CD4-positive, alpha-beta T cell (primary cell): Measurements from ENCODE around the gene KRTAP12-2. TPM values are rescaled to one million over a fixed set of nuclear protein-coding genes. Genes with fewer than 3 reads are reported as not detected.

Source experiments
- ATAC-seq: fragments of 200-7000 bp; cut with Tn5 transposase; one replicate; pipeline ENCODE4 v1.10.0; 2022; ENCODE audit warnings: mild to moderate bottlenecking; ENCODE audit not compliant: poor library complexity
- CTCF ChIA-PET: fragments of 350-600 bp; sonication (Branson Sonifier 250); formaldehyde crosslinking; loops from one replicate; lab custom pipeline; 2021; ENCODE audit warnings: antibody characterized with exemption, inconsistent platforms; lab: Charles Lee
- POLR2A ChIA-PET: fragments of 350-600 bp; sonication (Branson Sonifier 250); formaldehyde crosslinking; loops from one replicate; lab custom pipeline; 2021; ENCODE audit warnings: antibody characterized with exemption, inconsistent platforms; lab: Charles Lee
- DNase-seq, 14 experiments: peaks; one replicate each; pipeline ENCODE4 v3.0.0-alpha.2; 2013 to 2020; ENCODE audit warnings: mixed read lengths in 2 of 14
- H3K27ac ChIP-seq, 2 donors: one replicate each; pipeline versions ENCODE4 v1.5.1 to v1.7.0; 2013; ENCODE audit warnings: low read length in 2 of 2, low read depth in 1 of 2, mild to moderate bottlenecking in 1 of 2
- H3K27me3 ChIP-seq, 2 experiments: 1 replicate in 1 of 2; 2 replicates in 1 of 2; pipeline versions ENCODE4 v1.6.1 to v1.7.0; 2013; ENCODE audit warnings: low read length in 2 of 2, control low read depth in 1 of 2, mild to moderate bottlenecking in 1 of 2, moderate library complexity in 1 of 2; ENCODE audit not compliant: insufficient read depth in 2 of 2, control insufficient read depth in 1 of 2
- H3K36me3 ChIP-seq: one replicate; pipeline ENCODE4 v1.6.1; 2013; ENCODE audit warnings: low read length, control low read depth; ENCODE audit not compliant: insufficient read depth
- H3K4me1 ChIP-seq: one replicate; pipeline ENCODE4 v1.6.1; 2013; ENCODE audit warnings: low read length, control low read depth; ENCODE audit not compliant: insufficient read depth
- H3K4me3 ChIP-seq: one replicate; pipeline ENCODE4 v1.5.1; 2013; ENCODE audit warnings: mild to moderate bottlenecking, low read length, moderate library complexity
- H3K9me3 ChIP-seq, 2 experiments: 1 replicate in 1 of 2; 2 replicates in 1 of 2; pipeline versions ENCODE4 v1.6.1 to v1.7.0; 2013; ENCODE audit warnings: low read length in 2 of 2, mild to moderate bottlenecking in 2 of 2, control low read depth in 1 of 2, moderate library complexity in 1 of 2; ENCODE audit not compliant: control insufficient read depth in 1 of 2, insufficient read depth in 1 of 2
- H3K27ac Mint-ChIP-seq: one replicate; pipeline ENCODE4 v1.8.0; 2020; ENCODE audit warnings: mixed read lengths
- H3K27me3 Mint-ChIP-seq: one replicate; pipeline ENCODE4 v1.8.0; 2021; ENCODE audit warnings: mixed read lengths
- H3K36me3 Mint-ChIP-seq: one replicate; pipeline ENCODE4 v1.8.0; 2021; ENCODE audit warnings: low read depth, mixed read lengths
- H3K4me1 Mint-ChIP-seq: one replicate; pipeline ENCODE4 v1.8.0; 2021; ENCODE audit warnings: low read depth, mixed read lengths
- H3K4me3 Mint-ChIP-seq: one replicate; pipeline ENCODE4 v1.8.0; 2020; ENCODE audit warnings: mild to moderate bottlenecking, mixed read lengths
- H3K9me3 Mint-ChIP-seq: one replicate; pipeline ENCODE4 v1.8.0; 2020; ENCODE audit warnings: mixed read lengths
- intact Hi-C, 2 experiments: fragments of 100-400 bp; cut with DNase I in 1 of 2; cut with micrococcal nuclease in 1 of 2; formaldehyde crosslinking; loops; one replicate each; pipeline versions ENCODE4 v1.15.1 to v1.9.0; 2023 to 2025; cut with DNase I, micrococcal nuclease
- total RNA-seq, 174 experiments: library from RNA in 2 of 174; stranded (reverse) in 2 of 174; gene quantifications; one replicate each; pipeline ENCODE4 v1.2.3 and lab custom pipeline; 2021 to 2026
- TF ChIP-seq, protein P1 (sequence below): fragments of 200-600 bp; IDR thresholded peaks from one replicate; pipeline ENCODE4 v1.8.0; 2022; ENCODE audit warnings: antibody characterized with exemption, mild to moderate bottlenecking

KRTAP12-2 gene
- total RNA-seq, 2 experiments from 2014 or later = not detected

DNA sequence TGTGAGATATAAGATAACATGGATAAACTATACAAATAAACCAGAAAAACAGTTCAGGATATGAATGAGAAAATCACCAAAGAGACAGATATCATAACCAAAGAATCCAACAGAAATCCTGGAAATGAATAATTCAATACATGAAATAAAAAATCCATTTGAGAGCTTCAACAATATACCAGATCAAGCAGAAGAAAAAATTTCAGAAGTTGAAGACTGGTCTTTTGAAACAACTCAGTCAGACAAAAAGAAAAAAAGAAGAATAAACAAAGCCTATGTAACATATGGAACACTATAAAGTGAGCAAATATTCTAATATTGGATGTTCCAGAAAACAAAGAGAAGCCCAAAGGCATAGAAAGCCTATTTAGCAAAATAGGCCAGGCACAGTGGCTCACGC is 5.2 kb upstream of the KRTAP12-2 start:
- H3K9me3 Mint-ChIP-seq = peaks cover 8% of the 10 kb centered on the region
- peaks cover 26 to 28% of the 10 kb centered on the region in 2 experiments for H3K9me3 ChIP-seq
- peaks cover 0 to 2% of the 10 kb centered on the region in 2 experiments for H3K27me3 ChIP-seq
- H3K4me1 ChIP-seq = no peaks in the 10 kb centered on the region
- CTCF ChIA-PET = no interaction called here
- H3K4me1 Mint-ChIP-seq = no peaks in the 10 kb centered on the region
- H3K27ac ChIP-seq = no peak overlapping the region
- H3K27me3 Mint-ChIP-seq = peaks cover 5% of the 10 kb centered on the region
- H3K27ac Mint-ChIP-seq = no peak overlapping the region
- peaks cover 9% of the 10 kb centered on the region for H3K36me3 Mint-ChIP-seq
- no peaks in the 10 kb centered on the region for H3K36me3 ChIP-seq
- ATAC-seq = no peak
- DNase-seq = no peak
- POLR2A ChIA-PET = interaction anchor here (0.7 kb wide), 1 partner anchor 205 kb away, joined by 3 read pairs; no protein-coding TSS in a partner anchor
- intact Hi-C loops = no loop called here
- H3K4me3 ChIP-seq = no peak overlapping the region
- no peak overlapping the region for H3K4me3 Mint-ChIP-seq
- TF ChIP-seq, protein P1, sequence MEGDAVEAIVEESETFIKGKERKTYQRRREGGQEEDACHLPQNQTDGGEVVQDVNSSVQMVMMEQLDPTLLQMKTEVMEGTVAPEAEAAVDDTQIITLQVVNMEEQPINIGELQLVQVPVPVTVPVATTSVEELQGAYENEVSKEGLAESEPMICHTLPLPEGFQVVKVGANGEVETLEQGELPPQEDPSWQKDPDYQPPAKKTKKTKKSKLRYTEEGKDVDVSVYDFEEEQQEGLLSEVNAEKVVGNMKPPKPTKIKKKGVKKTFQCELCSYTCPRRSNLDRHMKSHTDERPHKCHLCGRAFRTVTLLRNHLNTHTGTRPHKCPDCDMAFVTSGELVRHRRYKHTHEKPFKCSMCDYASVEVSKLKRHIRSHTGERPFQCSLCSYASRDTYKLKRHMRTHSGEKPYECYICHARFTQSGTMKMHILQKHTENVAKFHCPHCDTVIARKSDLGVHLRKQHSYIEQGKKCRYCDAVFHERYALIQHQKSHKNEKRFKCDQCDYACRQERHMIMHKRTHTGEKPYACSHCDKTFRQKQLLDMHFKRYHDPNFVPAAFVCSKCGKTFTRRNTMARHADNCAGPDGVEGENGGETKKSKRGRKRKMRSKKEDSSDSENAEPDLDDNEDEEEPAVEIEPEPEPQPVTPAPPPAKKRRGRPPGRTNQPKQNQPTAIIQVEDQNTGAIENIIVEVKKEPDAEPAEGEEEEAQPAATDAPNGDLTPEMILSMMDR = no peak

DNA sequence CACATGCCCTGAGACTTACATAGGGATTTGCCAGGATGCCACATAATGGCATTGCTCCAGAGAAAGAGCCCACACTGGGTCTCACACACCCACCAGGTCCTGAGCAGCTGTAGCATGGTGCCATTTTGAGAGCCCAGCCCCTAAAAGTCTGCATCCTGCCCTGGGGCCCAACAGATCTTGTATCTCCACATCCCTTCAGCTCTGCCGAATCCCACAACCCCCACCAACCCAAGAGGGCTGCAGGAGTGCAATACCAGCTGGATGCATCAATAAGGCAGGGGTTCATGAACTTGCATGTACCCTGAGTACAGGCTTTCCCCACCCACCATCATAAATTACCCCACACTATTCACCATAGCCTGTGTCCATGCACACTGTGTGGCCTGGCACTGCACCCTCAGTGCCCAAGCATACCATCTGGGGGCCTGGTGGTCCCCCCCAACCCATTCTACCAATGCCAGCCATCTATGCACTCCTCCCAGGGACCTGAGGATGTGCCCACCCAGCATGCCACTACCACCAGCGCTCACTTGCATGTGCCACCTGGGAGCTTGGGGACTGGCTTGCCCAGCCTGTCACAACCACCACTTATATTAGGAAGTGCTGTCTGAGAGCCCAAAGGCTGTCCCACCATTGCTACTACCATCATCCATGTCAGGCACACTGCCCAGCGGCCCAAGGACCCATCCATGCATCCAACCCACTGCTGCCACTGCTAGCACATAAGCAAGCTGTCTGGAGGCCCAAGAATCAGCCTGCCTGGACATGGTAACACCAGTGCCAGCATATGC is 4.1 kb upstream of the KRTAP12-2 start:
- no peak overlapping the region for H3K27ac ChIP-seq
- Mint-ChIP-seq H3K4me1 (no peaks in the 10 kb centered on the region), H3K4me3 (no peak overlapping the region), H3K36me3 (peaks cover 9% of the 10 kb centered on the region), H3K27me3 (peaks cover 5% of the 10 kb centered on the region), H3K9me3 (peaks cover 8% of the 10 kb centered on the region), H3K27ac (no peak overlapping the region)
- H3K27me3 ChIP-seq = peaks cover 0 to 2% of the 10 kb centered on the region in 2 experiments
- intact Hi-C loops = no loop called here
- H3K9me3 ChIP-seq = peaks cover 26 to 32% of the 10 kb centered on the region in 2 experiments
- CTCF ChIA-PET = no interaction called here
- ATAC-seq = no peak
- no peaks in the 10 kb centered on the region for H3K4me1 ChIP-seq
- DNase-seq = no peak
- H3K4me3 ChIP-seq = no peak overlapping the region
- TF ChIP-seq, protein P1 = no peak
- no peaks in the 10 kb centered on the region for H3K36me3 ChIP-seq
- POLR2A ChIA-PET = no interaction called here

DNA sequence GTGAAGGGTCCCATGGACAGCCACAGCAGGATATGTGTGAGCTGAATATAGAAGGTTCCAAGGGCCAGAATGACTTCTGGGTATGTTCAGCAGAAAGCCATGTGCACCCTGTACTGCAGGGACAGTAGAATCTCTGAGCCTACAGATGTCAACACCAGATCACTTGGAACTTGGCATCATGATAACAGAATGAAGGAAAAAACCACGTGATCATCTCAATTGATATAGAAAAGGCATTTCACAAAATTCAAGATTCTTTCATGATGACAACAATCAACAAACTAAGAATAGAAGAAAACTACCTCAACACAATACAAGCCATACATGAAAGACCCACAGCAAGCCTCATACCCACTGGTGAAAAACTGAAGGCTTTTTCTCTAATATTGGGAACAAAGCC is 885 bp upstream of the KRTAP12-2 start:
- no peak overlapping the region for H3K27ac Mint-ChIP-seq
- DNase-seq (no peak), ATAC-seq (no peak)
- peaks cover 0 to 2% of the 10 kb centered on the region in 2 experiments for H3K27me3 ChIP-seq
- CTCF ChIA-PET = interaction anchor here (1.1 kb wide), 1 partner anchor 121 kb away, joined by 3 read pairs; no protein-coding TSS in a partner anchor
- no peak overlapping the region for H3K4me3 ChIP-seq
- H3K27me3 Mint-ChIP-seq = peaks cover 8% of the 10 kb centered on the region
- TF ChIP-seq, protein P1 = no peak
- H3K4me1 ChIP-seq = no peaks in the 10 kb centered on the region
- POLR2A ChIA-PET = interaction anchor here (2.5 kb wide), 1 partner anchor 10 kb away, joined by 7 read pairs; the partner anchor contains the start of gene KRTAP12-3
- intact Hi-C loops = no loop called here
- no peaks in the 10 kb centered on the region for H3K36me3 ChIP-seq
- H3K4me3 Mint-ChIP-seq = no peak overlapping the region
- no peak overlapping the region for H3K27ac ChIP-seq
- H3K4me1 Mint-ChIP-seq = no peaks in the 10 kb centered on the region
- H3K9me3 Mint-ChIP-seq = peaks cover 4% of the 10 kb centered on the region
- H3K9me3 ChIP-seq = peaks cover 17 to 25% of the 10 kb centered on the region in 2 experiments
- no peaks in the 10 kb centered on the region for H3K36me3 Mint-ChIP-seq
